ENCODE results near the gene ZGPAT. TPM values are rescaled to one million over a fixed set of nuclear protein-coding genes. Genes with fewer than 3 reads are reported as not detected.
A peak's percentile ranks its signal among the peaks of the same experiment; 100 is the strongest.
"Not testable (repeated sequence)": the region's sequence is repeated elsewhere in the genome, so short reads cannot be mapped to it uniquely, and the experiment has no call there.

The ZGPAT gene
- total RNA-seq, 1 donor from 2014 or later, result 32.8 TPM

DNA sequence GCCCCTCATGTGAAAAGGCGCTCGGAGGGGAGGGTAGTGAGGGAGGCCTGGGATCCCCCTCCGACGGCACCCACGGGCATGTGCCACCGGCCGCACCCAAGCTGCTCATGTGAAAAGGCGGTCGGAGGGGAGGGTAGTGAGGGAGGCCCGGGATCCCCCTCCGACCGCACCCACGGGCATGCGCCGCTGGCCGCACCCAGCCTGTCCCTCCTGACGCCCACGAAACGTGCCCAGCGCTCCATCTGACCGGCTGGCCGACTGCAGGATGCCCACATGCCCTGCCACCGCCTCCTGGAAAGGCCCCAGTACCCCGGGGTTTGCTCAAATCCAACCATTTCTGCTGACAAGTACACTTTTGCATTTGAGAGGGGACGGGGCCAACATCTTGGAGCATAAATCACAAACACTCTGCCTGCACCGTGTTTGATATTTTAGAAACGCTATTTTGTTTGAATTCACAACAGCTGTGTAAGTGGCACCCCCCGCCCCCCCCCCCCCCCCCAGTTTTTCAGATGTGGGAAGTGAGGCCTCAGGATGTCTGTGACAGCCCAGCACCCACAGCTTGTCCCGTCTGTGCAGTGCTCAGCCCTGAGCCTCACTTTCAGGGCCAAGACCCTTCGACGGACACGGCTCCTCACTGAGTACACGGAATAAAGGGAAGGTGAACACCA lies 65.9 kb downstream of the ZGPAT start:
- Mint-ChIP-seq H3K9me3 (no peaks in the 10 kb centered on the region), H3K36me3 (peaks cover 3% of the 10 kb centered on the region), H3K27ac (no peak overlapping the region), H3K4me1 (ENCODE audit: unreplicated experiment) (peaks cover 13% of the 10 kb centered on the region), H3K27me3 (no peaks in the 10 kb centered on the region), H3K4me3 (no peak overlapping the region)
- no peak for DNase-seq (ENCODE audit: extremely low spot score, unreplicated experiment)
- TF ChIP-seq, protein P1, sequence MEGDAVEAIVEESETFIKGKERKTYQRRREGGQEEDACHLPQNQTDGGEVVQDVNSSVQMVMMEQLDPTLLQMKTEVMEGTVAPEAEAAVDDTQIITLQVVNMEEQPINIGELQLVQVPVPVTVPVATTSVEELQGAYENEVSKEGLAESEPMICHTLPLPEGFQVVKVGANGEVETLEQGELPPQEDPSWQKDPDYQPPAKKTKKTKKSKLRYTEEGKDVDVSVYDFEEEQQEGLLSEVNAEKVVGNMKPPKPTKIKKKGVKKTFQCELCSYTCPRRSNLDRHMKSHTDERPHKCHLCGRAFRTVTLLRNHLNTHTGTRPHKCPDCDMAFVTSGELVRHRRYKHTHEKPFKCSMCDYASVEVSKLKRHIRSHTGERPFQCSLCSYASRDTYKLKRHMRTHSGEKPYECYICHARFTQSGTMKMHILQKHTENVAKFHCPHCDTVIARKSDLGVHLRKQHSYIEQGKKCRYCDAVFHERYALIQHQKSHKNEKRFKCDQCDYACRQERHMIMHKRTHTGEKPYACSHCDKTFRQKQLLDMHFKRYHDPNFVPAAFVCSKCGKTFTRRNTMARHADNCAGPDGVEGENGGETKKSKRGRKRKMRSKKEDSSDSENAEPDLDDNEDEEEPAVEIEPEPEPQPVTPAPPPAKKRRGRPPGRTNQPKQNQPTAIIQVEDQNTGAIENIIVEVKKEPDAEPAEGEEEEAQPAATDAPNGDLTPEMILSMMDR (conservative IDR thresholded peaks at IDR 0.05), result no peak

DNA sequence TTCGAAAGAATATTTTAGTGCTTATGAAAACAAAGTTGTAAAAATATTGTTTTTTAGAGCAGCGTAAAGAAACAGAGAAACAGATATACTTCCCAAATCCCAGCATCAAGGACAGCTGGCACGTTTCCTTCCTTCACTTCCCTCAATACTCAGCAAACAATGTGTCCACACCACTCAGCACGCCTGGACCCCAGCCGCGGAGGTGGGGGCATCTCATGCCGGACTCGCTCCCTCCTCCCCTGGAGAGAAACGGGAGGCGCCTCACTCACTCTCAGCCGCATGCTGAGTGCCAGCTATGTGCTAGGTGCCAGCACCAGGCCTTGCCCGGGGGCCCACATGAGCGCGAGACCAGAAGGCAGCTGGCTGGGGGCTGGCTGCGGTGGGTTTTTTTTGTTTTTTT lies 66.5 kb downstream of the ZGPAT start:
- Mint-ChIP-seq H3K4me3 (no peak overlapping the region), H3K9me3 (no peaks in the 10 kb centered on the region), H3K36me3 (peaks cover 3% of the 10 kb centered on the region), H3K27ac (no peak overlapping the region), H3K4me1 (ENCODE audit: unreplicated experiment) (peaks cover 13% of the 10 kb centered on the region), H3K27me3 (no peaks in the 10 kb centered on the region)
- TF ChIP-seq, protein P1 (conservative IDR thresholded peaks at IDR 0.05), result no peak
- DNase-seq (ENCODE audit: extremely low spot score, unreplicated experiment), result no peak

DNA sequence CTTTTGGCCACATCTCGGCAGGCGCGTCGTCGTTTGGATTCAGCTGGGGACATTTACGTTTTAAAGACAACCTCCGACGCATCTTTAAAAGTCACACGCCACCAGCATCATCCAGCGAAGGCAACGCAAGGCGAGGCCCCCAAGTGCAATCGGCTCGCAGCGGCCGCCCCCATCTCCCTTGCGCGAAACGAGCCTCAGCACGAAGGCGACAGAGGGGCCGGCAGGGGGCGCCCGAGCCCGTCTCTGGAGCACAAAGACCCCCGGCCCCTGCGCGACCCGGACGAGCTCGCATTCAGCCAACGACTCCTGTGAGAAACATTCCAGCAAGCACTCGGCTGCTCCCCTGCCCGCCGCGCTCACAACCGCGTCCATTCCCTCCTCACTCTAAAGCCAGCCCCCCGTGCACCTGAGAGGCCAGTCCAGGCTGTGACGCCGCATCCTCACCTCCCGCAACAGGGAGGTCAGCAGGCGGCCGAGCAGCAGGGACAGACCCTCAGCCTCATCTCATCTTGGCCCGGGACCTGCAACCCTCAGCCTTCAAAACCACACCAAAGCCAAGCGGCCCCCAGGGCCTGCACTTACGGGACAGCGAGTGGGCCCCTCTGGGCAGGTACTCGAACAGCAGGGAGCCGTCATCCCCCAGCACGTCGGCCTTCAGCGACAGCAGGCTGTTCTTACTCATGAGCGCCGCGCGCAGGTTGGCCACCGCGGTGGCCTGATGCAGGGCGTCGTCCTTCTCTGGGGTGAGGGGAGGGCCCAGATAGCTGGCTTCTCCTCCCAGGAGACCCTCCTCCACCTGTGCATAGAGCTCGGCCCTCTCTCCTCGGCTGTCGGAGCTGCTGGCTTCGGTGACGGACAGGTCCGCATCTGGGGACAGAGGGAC lies 67.5 kb downstream of the ZGPAT start:
- H3K27ac Mint-ChIP-seq, result no peak overlapping the region
- peaks cover 3% of the 10 kb centered on the region for H3K36me3 Mint-ChIP-seq
- H3K4me3 Mint-ChIP-seq, result peak overlapping the region; percentile 84

DNA sequence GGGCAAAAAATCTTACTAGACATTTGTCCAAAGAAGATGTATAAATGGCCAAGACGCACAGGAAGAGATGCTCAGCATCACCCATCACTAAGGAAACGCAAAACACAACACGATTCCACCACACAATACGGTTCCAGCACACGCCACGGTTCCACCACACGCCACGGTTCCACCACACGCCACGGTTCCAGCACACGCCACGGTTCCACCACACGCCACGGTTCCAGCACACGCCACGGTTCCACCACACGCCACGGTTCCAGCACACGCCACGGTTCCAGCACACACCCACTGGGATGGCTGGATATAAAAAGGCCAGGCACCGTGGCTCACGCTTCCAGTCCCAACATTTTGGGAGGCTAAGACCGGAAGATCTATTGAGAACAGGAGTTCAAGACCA lies 69.0 kb downstream of the ZGPAT start:
- H3K36me3 Mint-ChIP-seq, H3K27me3 Mint-ChIP-seq: not testable (repeated sequence)
- H3K4me1 Mint-ChIP-seq (ENCODE audit: unreplicated experiment), result peaks cover 13% of the 10 kb centered on the region

More for the DNA sequence above, 67.5 kb downstream of the ZGPAT start:
- H3K4me1 Mint-ChIP-seq (ENCODE audit: unreplicated experiment), result peaks cover 13% of the 10 kb centered on the region
- DNase-seq (ENCODE audit: extremely low spot score, unreplicated experiment), result peak; percentile 90
- H3K27me3 Mint-ChIP-seq, result no peaks in the 10 kb centered on the region
- TF ChIP-seq, protein P1 (conservative IDR thresholded peaks at IDR 0.05), result peak; percentile 99
- H3K9me3 Mint-ChIP-seq, result no peaks in the 10 kb centered on the region

DNA sequence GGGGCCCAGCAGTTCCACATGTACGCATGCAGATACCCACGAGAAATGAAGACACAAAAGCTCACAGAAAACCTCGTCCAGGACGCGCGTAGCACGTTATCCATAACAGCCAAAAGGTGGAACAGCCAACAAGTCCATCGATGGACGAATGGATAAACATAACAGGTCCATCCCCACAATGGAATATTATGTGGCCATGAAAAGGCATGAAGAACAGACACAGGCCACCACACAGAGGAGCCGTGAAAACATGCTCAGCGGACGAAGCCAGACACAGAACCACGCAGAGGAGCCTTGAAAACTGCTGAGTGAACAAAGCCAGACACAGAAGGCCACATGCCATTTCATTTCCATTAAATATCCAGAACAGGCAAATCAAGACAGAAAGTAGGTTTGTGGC lies 69.8 kb downstream of the ZGPAT start:
- Mint-ChIP-seq H3K4me3 (no peak overlapping the region), H3K27ac (no peak overlapping the region), H3K9me3 (no peaks in the 10 kb centered on the region), H3K27me3 (no peaks in the 10 kb centered on the region), H3K4me1 (ENCODE audit: unreplicated experiment) (peaks cover 13% of the 10 kb centered on the region), H3K36me3 (peaks cover 3% of the 10 kb centered on the region)
- TF ChIP-seq, protein P1 (conservative IDR thresholded peaks at IDR 0.05), result no peak
- no peak for DNase-seq (ENCODE audit: extremely low spot score, unreplicated experiment)

More for the DNA sequence above, 69.0 kb downstream of the ZGPAT start:
- not testable (repeated sequence) for H3K4me3 Mint-ChIP-seq; DNase-seq (ENCODE audit: extremely low spot score, unreplicated experiment); H3K9me3 Mint-ChIP-seq
- H3K27ac Mint-ChIP-seq, result peak overlapping the region; percentile 43

Data from type B pancreatic cell (in vitro differentiated cells).